Cardiac ventricle fibroblast (primary cell): ENCODE measurements around the gene PRR23E. TPM values are rescaled to one million over a fixed set of nuclear protein-coding genes. Genes with fewer than 3 reads are reported as not detected.

Source experiments
- total RNA-seq: library from RNA; depleted of rRNA; stranded (reverse); fragments of >200 nt; gene quantifications from 2 replicates; pipeline ENCODE4 v1.2.3, GENCODE V29; 2015

The PRR23E gene, protein sequence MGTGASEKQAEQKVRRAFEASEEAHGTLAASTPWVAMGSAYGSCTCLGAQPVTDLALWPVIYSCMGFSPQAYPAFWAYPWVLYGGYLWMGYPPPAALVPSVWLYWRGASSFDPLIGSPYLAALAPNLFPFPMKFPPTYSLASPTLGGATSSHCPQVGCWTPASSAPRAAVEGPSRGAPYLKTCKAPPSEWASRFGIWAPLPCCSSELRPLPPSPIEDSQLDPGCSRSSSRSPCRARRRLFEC
- not detected in 2 replicates for total RNA-seq

DNA sequence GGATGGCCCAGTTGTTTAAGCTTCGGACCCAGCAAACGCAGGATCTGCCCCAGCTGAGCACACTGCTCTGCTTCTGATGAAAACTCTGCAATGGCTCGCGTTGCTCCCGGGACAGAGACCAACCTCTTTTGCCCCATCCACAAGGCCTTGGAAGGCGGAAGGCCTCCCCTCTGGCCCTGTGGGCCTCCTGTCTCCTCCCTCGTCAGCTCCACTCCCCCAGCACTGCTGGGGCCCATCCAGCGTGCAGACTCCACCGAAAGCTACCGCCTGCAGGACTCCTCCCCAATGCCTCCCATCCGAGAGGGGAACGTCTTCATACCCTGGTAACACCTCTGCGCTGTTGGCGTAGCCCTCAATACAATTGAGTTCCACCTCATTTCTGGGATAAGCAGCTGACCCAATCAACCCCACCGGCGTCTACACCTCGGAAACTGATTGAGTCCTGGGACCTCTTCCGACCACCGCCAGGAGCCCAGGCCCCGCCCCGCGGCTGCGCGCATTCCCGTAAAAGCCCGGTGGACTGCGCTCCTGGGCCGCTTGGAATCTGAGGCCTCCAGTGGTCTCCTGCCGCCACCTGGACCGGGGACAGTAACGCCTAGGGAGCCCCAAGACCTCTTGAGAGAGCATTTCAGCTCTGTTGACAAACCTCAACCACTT is at the start of gene PRR23E:
TSS of gene PRR23E (plus strand) at position 556 of the 657 bp plus-strand sequence. CDS start 3,555 bp downstream, outside the sequence.

Other genes starting within 250 kb of the PRR23E start
- gene PLXNA1, start 210.0 kb upstream of the PRR23E start, total RNA-seq, result 33.6 and 34.7 TPM in 2 replicates
- not detected in 2 replicates for gene PRR20G, start 94.9 kb downstream of the PRR23E start, total RNA-seq